Caco-2 (cell line): ENCODE measurements around the gene CHMP3. TPM values are rescaled to one million over a fixed set of nuclear protein-coding genes. Genes with fewer than 3 reads are reported as not detected.

ENCODE experiments used
- BruUV-seq: library from RNA; stranded (reverse); fragments of 400-500 nt; replicated peaks from 2 replicates; lab custom pipeline; 2021; lab: Mats Ljungman, UMichigan
- CTCF ChIA-PET: fragments of 300-600 bp; sonication (Branson Sonifier 250); formaldehyde crosslinking; loops from one replicate; lab custom pipeline; 2022; ENCODE audit warnings: antibody characterized with exemption; lab: Charles Lee
- POLR2A ChIA-PET: fragments of 300-600 bp; sonication (Branson Sonifier 250); formaldehyde crosslinking; loops from one replicate; lab custom pipeline; 2022; ENCODE audit warnings: antibody characterized with exemption; lab: Charles Lee
- DNase-seq, 2 experiments: peaks; one replicate each; pipeline versions ENCODE4 v3.0.0 to v3.0.0-alpha.2; 2020 to 2022
- H3K27me3 ChIP-seq: replicated peaks from 2 replicates; pipeline ENCODE4 v1.6.0; 2011; ENCODE audit warnings: low read length; ENCODE audit not compliant: control insufficient read depth, insufficient read depth
- H3K36me3 ChIP-seq: 2 replicates; pipeline ENCODE4 v1.5.1; 2011; ENCODE audit warnings: low read length; ENCODE audit not compliant: control insufficient read depth, insufficient read depth
- H3K4me1 ChIP-seq: fragments of 250-450 bp; sonication (Bioruptor Pico); 2 replicates; pipeline ENCODE4 v1.5.1; 2020; ENCODE audit warnings: mild to moderate bottlenecking
- H3K4me3 ChIP-seq: 2 replicates; pipeline ENCODE4 v1.5.1; 2011; ENCODE audit warnings: low read depth, mild to moderate bottlenecking, control low read depth, low read length
- H3K9me3 ChIP-seq: fragments of 250-450 bp; sonication (Bioruptor Pico); 2 replicates; pipeline ENCODE4 v1.5.1; 2020; ENCODE audit warnings: mild to moderate bottlenecking, moderate library complexity
- H3K27ac Mint-ChIP-seq: one replicate; pipeline ENCODE4 v1.8.0; 2022; ENCODE audit warnings: mixed read lengths; ENCODE audit not compliant: unreplicated experiment
- H3K27me3 Mint-ChIP-seq: one replicate; pipeline ENCODE4 v1.8.0; 2022; ENCODE audit warnings: mixed read lengths; ENCODE audit not compliant: insufficient read depth, unreplicated experiment
- H3K36me3 Mint-ChIP-seq: one replicate; pipeline ENCODE4 v1.8.0; 2022; ENCODE audit warnings: mild to moderate bottlenecking, mixed read lengths; ENCODE audit not compliant: insufficient read depth, unreplicated experiment
- H3K4me1 Mint-ChIP-seq: one replicate; pipeline ENCODE4 v1.8.0; 2022; ENCODE audit warnings: low read depth, mixed read lengths; ENCODE audit not compliant: unreplicated experiment
- H3K4me3 Mint-ChIP-seq: one replicate; pipeline ENCODE4 v1.8.0; 2022; ENCODE audit warnings: mild to moderate bottlenecking, moderate library complexity, mixed read lengths; ENCODE audit not compliant: unreplicated experiment
- H3K9me3 Mint-ChIP-seq: one replicate; pipeline ENCODE4 v1.8.0; 2022; ENCODE audit warnings: mixed read lengths; ENCODE audit not compliant: unreplicated experiment
- CTCF ChIP-seq, 2 experiments: fragments of 200-600 bp in 1 of 2; IDR thresholded peaks; 1 replicate in 1 of 2; 2 replicates in 1 of 2; pipeline versions ENCODE4 v1.5.1 to v1.8.0; 2011 to 2022; ENCODE audit warnings: antibody characterized with exemption in 1 of 2, control low read depth in 1 of 2, inconsistent platforms in 1 of 2, low read depth in 1 of 2, low read length in 1 of 2, mild to moderate bottlenecking in 1 of 2, moderate library complexity in 1 of 2; ENCODE audit not compliant: insufficient read depth in 1 of 2, severe bottlenecking in 1 of 2, unreplicated experiment in 1 of 2
- intact Hi-C: fragments of 100-400 bp; cut with micrococcal nuclease; formaldehyde crosslinking; loops from one replicate; pipeline ENCODE4 v1.10.0; 2022; ENCODE audit not compliant: unreplicated experiment
- total RNA-seq: library from RNA; stranded (reverse); gene quantifications from 2 replicates; pipeline ENCODE4 v1.2.3, GENCODE V29; 2022

Gene CHMP3
- total RNA-seq, 1 experiment from 2014 or later, result 93.5 TPM

GRCh38 chr2:86453836-86454235 is 109.4 kb downstream of the CHMP3 start:
- no peak for DNase-seq
- no peaks in the 10 kb centered on the region for H3K9me3 Mint-ChIP-seq
- H3K4me3 ChIP-seq, result no peak overlapping the region
- TF ChIP-seq CTCF (IDR thresholded peaks at IDR 0.05; ENCODE audit: insufficient read depth in 1 of 2, low read depth in 1 of 2, low read length in 1 of 2, severe bottlenecking in 1 of 2, unreplicated experiment in 1 of 2), result no peak
- BruUV-seq, result no TSS peak
- POLR2A ChIA-PET, result no interaction called here
- H3K4me1 ChIP-seq, result no peaks in the 10 kb centered on the region
- CTCF ChIA-PET, result no interaction called here
- no peaks in the 10 kb centered on the region for H3K27me3 ChIP-seq
- H3K36me3 Mint-ChIP-seq, result peaks cover 48% of the 10 kb centered on the region
- H3K27ac Mint-ChIP-seq, result no peak overlapping the region
- H3K4me1 Mint-ChIP-seq, result no peaks in the 10 kb centered on the region
- no peak overlapping the region for H3K4me3 Mint-ChIP-seq
- H3K36me3 ChIP-seq, result peaks cover 2% of the 10 kb centered on the region
- no peaks in the 10 kb centered on the region for H3K27me3 Mint-ChIP-seq
- no peaks in the 10 kb centered on the region for H3K9me3 ChIP-seq
- intact Hi-C loops, result no loop called here

Other genes starting within 250 kb of the CHMP3 start
- gene REEP1, start 225.8 kb downstream of the CHMP3 start, total RNA-seq, result 14.9 and 16.6 TPM in 2 replicates
- 47.4 and 52.4 TPM in 2 replicates for gene KDM3A, start 122.1 kb downstream of the CHMP3 start, total RNA-seq
- 20.0 and 21.8 TPM in 2 replicates for gene RNF103, start 60.4 kb upstream of the CHMP3 start, total RNA-seq
- 59.9 and 61.5 TPM in 2 replicates for gene RMND5A, start 156.8 kb upstream of the CHMP3 start, total RNA-seq
- gene CD8A, start 227.5 kb upstream of the CHMP3 start, total RNA-seq, result 1.5 and 1.6 TPM in 2 replicates